Measurements from ENCODE around the gene HEPHL1.

DNA sequence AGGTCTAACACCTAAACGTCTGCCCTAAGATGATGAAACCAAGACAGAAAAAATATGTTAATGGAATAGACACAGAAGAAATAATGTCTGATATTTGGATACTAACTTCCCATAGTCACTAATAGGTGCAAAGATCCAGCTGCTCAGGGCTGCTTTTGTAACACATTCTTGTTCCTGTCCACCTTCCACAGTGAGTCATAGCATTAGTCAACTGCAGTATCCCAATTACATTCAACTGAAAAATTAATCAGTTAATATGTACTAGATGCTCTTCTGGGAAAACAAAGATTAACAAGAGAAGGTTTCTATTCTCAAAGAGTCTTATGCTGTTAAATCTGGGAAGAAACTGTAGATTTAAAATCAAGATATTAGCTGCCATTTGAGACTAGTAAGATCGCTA, 47.6 kb downstream of the HEPHL1 start:
- TF ChIP-seq, protein P1, sequence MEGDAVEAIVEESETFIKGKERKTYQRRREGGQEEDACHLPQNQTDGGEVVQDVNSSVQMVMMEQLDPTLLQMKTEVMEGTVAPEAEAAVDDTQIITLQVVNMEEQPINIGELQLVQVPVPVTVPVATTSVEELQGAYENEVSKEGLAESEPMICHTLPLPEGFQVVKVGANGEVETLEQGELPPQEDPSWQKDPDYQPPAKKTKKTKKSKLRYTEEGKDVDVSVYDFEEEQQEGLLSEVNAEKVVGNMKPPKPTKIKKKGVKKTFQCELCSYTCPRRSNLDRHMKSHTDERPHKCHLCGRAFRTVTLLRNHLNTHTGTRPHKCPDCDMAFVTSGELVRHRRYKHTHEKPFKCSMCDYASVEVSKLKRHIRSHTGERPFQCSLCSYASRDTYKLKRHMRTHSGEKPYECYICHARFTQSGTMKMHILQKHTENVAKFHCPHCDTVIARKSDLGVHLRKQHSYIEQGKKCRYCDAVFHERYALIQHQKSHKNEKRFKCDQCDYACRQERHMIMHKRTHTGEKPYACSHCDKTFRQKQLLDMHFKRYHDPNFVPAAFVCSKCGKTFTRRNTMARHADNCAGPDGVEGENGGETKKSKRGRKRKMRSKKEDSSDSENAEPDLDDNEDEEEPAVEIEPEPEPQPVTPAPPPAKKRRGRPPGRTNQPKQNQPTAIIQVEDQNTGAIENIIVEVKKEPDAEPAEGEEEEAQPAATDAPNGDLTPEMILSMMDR (IDR thresholded peaks at IDR 0.05) = no peak
- TF ChIP-seq ZFX (IDR thresholded peaks at IDR 0.05; ENCODE audit: borderline replicate concordance) = no peak
